GM20431 (cell line): ENCODE measurements around the gene PELI3.

ENCODE experiments used
- in situ Hi-C: fragments of 300-500 bp; cut with MseI, MboI; formaldehyde crosslinking; loops from one replicate; pipeline ENCODE4 v1.15.0; 2020; ENCODE audit warnings: low sequenced_read_pairs; ENCODE audit not compliant: unreplicated experiment

PELI3 gene

DNA sequence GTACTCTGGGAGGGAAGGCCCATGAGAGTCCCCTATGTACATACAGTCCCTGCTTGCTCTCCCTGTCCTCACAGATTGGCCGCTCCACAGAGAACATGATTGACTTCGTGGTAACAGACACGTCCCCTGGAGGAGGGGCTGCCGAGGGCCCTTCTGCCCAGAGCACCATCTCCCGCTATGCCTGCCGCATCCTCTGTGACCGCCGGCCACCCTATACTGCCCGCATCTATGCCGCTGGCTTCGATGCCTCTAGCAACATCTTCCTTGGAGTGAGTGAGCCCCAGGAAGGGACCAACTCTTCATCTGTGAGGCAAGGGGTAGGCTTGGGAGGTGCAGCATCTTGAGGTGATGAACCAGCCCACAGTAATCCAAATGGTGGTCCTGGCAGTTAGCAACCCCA lies 6.5 kb downstream of the PELI3 start:
- in situ Hi-C loops, result no loop called here

DNA sequence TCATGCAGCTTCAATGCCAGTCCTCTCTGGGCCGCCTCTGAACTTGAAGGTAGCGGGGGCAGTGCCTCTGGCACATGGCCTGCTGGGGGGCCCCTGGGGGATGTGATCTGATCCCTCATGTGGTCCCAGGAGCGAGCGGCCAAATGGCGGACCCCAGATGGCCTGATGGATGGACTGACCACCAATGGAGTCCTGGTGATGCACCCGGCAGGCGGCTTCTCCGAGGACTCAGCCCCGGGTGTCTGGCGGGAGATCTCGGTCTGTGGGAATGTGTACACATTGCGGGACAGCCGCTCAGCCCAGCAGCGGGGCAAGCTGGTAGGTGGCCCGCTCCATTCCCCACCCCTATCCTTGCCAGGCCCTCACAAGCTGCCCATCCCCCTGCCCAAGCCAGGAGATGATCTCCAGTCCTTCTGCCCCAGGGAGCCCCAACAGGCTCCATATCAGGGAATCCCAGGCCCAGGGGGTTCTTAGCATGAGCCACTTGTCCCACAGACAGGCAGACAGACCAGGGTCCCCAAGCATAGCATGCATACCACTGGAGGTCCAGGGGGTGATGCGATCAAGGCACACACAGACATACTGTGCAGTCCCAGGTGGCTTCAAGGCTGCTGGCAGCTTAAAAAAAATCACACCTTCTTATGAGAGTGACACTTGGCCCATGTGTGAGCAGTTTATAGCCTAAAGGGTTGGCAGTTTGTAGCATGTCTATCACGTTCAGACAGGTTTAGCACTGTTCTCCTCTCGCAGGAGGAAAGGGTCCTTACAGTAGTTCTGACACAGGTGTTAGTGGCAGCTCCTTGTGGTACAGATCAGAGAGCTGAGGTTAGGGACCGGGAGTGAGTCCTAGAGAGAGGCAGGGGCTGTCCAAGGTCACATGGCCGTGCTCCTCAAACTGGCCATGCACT lies 7.2 kb downstream of the PELI3 start:
- in situ Hi-C loops, result no loop called here

DNA sequence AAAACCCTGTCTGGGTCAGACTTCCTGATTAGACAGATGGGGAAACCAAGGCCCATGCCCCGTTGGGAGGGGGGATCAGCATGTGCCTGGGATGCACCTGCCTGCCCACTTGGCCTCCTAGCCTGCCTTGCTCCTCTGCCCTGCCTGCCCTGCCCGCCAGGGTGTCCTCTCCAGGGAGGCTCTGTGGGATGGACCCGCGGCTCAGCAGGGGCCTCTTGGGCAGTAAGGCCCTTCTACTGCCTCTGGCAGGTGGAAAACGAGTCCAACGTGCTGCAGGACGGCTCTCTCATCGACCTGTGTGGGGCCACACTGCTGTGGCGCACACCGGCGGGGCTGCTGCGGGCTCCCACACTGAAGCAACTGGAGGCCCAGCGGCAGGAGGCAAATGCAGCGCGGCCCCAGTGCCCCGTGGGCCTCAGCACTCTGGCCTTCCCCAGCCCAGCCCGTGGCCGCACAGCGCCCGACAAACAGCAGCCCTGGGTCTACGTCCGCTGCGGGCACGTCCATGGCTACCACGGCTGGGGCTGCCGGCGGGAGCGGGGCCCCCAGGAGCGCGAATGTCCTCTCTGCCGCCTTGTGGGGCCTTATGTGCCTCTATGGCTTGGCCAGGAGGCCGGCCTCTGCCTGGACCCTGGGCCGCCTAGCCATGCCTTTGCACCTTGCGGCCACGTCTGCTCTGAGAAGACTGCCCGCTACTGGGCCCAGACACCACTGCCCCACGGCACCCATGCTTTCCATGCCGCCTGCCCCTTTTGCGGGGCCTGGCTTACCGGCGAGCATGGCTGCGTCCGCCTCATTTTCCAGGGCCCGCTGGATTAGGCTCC lies 8.9 kb downstream of the PELI3 start:
- in situ Hi-C loops, result no loop called here

DNA sequence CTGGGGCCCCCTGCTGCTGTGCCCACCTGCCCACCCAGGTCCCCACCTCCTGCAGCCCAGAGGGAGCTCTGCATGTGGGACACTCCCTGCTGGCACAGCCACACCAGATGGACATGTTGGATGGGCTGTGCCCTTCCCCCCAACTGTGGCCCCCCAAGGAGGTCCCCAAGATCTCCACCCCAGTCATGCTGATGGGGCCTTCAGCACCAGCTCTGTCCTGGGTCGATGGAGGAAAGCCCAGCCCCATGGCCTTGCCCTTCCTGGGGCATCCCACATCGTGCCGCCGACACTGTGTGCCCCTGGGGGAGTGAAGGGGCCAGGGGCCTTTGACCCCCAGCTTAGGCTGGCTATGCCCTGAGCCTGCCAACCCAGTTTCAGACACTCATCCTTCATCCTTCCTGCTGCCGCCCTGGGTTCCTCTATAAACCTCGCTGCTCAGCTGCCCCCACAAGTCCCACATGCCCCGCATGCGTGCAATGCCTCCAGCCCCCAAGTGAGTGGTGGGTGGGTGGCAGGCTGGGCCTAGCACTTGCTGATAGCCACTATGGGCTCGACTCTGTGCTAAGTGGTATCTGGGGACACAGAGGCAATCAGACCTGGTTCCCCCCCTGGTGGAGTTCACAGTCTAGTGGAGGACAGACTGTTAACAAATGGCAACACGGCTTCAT lies 9.6 kb downstream of the PELI3 start:
- in situ Hi-C loops, result no loop called here

DNA sequence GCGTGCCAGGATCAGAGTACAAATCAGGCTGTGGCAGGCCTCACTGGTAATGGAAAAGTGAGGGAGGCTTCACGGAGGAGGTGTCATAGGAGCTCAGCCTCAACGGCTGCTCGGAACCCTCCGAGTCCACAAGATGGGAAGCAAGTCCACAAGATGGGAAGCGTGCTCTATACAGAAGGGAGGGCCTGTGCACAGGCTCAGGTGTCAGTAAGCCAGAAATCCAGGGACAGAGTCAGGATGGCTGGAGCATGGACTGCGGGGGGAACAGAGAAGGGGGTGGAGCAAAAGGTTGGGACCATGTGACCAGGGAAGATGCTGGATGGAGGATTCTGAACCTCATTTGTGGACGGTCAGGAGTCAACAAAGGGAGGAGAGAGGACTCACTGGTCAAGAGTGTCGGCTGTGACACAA lies 10.1 kb downstream of the PELI3 start:
- in situ Hi-C loops, result no loop called here

DNA sequence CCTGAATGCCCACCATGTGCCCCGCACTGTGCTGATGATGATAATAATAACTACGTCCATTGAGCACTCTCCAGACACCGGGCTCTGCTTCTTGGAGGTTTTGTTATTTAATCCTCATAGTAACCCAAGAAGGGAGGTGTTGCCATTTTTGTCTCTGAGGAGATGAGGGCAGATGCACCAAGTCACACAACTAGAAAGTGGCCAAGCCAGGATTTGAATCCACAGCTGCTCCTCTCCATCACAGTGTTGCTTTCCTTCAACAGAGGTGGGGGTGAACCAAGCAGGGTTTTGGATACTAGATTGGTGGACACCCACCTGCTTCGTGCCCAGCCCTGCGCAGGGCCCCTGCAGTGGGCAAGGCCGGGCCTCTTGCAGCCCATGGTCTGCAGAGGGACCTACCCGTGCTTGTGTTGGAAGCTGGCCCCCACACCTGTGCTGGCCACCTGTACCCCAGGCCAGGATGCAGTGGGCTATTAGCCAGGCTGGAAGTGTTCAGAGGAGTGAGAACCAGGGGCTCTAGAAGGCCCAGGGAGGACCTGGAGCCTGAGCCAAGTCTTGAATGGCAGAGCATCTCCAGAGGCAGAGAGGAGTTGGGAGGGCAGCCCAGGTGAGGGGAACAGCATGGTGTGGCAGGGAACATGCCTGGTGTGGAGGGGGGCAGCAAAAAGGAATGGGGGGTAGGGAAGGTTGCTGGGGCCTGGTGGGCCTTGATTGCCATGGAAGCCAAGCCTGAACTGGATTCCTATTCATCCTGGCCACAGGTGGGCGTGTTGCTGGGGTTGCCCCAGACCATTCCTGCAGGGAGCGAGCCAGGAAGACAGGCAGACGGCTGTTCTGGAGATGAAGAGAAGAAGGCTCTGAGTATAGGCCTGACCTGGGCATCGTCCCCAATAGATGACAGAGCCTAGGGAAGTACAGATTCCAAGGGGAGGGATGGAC lies 10.8 kb downstream of the PELI3 start:
- in situ Hi-C loops, result no loop called here

DNA sequence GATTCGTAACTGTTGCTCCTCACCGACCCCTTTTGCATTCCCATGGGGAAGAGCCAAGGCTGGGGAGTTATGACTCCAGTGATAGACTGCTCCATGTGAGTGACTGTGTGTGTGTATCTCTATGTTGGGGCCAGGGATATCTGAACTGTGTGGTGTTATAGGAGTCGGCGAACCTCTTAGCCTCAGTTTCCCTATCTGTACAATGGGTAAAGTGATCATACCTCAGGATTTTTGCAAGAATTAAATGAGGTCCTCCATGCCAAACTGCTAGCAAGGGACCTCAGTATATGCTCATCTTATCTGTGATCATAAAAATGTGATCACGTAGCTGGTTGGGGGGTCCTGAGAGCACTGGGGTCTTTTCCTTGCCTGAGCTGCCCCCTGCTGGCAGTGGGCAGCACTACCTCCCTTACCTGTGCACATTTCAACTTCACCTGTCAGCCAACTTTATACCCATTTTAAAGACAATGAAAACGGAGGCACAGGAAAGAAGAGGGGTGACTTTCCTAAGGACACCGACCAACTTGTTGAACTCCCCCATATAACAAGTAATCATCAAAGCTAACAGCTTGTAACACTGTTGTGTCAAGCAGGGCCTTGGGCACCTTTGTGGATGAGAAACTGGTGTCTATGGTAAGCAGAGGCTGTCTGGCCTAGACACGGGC lies 12.2 kb downstream of the PELI3 start:
- in situ Hi-C loops, result no loop called here

DNA sequence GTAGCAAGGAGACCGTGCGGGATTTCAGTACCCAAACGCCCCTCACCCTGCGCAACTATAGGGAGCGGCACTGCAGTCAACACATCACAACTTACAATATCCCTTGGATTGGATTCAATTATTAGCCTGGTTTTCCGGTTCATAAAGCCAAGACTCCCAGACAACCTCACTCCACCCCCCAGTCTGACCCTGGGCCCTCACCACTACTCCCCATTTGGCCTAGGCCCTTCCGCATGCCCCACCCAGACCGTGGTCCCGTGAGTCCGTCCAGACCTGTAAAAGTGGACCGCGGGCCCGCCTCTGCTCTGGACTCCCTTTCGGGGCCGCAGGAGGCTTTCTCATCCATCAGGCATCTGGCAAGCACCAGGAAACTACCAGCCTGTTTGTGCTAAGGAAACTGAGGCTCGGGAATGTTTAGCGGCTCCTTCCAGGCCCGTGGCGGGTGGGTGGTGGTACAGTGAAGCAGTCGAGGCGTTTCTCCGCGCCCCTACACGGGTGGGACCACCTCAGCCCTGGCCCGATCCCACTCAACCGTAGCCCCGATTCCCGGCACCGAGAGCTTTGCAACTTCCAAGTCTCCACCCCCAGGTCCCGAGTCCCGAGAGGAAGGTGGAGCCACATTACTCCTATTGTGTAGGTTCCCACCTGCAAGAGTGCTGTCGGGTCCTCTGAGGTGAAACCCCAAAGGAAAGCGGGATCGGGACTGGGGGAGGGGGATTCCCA lies 12.8 kb downstream of the PELI3 start:
- in situ Hi-C loops, result no loop called here

DNA sequence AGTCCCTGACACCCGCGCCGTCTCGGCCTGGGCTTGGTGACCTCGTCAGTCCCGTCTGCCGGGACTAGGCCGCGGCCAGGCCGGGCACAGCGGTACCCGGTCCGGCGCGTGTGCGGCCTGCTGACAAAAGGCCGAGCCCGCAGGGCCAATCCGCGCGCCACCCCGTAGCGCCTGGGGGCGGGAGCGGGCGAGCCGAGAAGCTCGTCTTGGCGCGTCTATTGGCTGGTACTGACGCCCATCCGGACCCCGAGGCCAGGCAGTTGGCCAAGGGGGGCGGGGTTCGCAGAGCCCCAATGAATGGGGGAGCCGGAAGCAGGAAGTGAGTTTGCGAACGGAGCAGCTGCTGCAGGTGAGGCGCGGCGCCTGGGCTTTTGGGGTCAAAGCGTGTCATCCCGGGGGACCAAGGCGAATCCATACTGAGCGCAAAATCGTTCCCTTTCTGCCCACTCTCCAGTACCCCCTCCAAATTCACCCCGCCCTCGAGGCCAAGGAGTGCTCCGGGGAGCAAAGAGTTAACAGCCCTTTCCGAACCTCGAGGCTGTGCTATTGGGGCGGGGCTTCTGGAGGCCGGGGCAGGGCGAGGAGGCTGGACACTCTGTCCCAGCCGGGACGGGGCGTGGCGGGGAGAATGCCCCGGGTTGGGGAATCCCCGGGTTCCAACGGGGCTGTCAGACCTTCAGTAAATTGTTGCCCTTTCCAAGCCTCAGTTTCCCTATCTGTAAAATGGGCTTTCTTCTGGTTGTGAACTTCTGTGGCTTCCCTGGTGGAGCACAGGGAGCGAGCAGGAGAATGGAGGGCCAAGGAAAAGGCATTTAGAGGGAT lies 13.6 kb downstream of the PELI3 start, which contains the start of gene DPP3:
TSS of gene DPP3 (plus strand) at position 318 of the 822 bp plus-strand sequence. CDS start 1,767 bp downstream, outside the sequence.
- in situ Hi-C loops, result no loop called here

DNA sequence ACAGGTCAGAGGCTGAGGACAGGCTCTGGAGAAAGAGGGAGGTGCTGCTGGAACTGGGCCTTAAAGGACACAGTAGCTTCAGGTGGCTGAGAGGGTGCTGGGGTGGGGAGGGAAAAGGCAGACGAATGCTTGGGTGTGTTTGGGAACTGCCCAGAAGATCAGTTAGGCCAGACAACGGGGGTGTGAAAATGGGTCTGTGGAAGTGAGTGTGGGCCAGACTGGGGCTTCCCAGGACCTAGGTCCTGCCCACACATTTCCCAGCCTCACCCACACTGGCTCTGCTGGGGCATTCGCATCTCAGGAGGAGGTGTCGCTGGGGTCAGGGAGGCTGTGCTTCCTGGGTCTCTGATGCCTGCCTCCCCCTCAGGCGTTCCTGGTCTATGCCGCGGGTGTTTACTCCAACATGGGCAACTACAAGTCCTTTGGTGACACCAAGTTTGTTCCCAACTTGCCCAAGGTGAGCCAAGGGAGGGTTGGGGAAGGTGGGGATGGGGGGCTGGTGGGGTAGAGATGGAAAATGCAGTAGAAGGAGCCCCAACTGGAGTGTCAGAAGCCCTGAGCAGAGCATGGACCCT lies 18.2 kb downstream of the PELI3 start:
- in situ Hi-C loops, result no loop called here

DNA sequence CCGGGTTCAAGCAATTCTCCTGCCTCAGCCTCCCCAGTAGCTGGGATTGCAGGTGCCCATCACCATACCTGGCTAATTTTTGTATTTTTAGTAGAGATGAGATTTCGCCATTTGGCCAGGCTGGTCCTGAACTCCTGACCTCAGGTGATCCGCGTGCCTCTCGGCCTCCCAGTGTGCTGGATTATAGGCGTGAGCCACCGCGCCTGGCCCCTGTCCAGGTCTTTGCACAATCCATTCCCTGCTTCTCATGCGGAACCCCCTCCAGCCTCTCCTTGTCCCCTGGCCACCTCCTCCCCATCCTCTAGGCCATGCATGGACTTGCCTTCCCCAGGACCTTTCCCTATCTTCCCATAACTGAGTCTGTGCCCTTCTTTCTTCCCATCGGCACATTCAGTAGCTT lies 22.3 kb downstream of the PELI3 start:
- in situ Hi-C loops, result no loop called here

DNA sequence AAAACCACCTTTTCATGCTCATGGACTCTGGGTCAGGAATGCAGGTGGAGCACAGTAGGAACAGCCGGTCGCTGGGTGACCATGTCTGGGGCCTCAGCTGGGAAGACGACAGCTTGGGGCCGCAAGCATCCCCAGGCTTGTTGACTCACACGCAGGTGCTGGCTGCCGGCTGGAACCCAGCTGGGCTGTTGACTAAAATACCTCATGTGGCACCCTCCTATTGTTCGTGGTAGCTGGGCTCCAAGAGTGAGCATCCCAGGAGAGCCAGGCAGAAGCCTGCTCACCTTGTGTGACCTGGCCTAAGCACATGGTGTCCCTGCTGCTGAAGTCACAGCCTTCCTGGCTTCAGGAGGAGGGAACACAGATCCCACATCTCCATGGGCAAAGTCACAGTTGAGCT lies 22.9 kb downstream of the PELI3 start:
- in situ Hi-C loops, result no loop called here

DNA sequence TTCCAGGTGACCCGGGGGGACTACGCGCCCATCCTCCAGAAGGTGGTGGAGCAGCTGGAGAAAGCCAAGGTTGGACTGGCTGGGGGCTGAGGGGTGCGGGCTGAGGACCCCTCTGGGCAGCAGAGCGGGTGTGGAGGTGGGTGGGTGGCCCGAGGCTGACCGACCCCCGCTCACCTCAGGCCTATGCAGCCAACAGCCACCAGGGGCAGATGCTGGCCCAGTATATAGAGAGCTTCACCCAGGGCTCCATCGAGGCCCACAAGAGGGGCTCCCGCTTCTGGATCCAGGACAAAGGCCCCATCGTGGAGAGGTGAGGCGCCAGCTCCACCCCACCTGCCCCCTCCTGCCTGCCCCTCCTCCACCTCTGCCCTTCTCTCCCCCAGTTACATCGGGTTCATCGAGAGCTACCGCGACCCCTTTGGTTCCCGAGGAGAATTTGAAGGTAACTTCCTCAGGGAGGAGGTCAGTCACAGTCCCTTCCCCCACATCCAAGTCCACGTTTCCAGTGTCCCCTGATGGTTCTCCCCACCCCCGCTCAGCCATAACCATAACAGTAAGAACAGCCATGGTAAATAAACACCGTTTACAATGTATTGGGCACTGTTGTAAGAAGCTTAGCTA lies 24.7 kb downstream of the PELI3 start:
- in situ Hi-C loops, result no loop called here

DNA sequence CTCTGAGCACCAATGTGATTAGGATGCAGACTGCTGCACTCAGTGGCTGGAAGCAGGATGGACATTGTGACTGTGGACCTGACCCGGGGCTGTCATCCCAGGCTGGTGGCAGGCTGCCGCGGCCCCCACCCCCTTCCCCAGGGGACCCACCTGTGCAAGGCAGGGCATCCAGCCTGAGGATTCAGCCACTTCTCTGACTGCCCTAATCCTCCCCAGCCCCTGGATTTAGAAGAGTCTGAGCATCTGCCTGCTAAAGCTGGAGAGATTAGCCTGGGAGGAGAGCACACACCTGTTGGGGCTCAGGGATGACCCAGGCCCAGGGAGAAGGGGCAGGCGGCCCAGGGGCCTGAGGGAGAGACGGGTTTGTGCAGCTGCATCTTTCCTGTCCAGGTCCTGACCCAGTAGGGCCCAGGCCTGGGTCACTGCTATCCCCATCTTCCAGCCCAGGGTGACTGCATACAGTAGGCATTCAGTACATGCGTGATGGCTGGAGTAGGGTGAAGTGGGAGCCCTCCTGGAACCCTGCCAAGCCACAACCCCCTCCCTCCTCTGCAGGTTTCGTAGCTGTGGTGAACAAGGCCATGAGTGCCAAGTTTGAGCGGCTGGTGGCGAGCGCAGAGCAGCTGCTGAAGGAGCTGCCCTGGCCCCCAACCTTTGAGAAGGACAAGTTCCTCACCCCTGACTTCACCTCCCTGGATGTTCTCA lies 25.6 kb downstream of the PELI3 start:
- in situ Hi-C loops, result no loop called here

DNA sequence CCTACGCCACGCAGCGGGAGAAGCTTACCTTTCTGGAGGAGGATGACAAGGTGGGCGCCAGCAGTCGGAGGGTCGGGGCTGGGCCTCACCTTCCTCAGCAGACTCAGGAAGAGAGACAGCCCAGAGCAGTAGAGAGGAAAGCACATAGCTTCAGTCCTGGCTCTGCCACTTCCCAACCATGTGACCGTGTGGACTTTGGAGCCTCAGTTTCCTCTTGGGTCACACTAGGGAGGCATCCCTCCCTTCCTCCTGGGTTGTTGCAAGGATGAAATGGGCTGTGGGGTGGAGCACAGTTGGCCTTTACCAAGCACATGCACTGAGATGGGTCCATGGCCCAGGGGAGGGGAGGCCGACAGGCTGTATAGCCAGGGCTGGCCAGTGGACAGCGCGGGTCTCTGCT lies 26.4 kb downstream of the PELI3 start:
- in situ Hi-C loops, result no loop called here

DNA sequence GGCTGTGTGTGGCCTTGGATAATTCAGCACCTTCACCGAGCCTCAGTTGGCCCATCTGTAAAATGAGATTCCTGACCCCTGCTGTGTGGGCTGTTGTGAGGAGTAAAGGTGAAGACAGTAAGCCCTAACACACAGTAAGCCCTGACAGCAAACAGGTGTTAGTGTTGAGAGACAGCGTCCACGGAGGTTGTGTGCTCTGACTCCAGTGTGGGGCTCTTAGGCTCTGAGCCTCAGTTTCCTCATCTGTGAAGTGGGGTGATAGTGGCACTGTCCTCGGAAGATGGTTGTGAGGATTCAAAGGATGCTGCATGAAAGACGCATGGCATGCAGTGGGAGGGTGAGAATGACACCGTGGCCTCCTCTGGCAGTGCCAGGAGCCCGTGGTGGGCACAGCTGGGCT lies 27.8 kb downstream of the PELI3 start:
- in situ Hi-C loops, result no loop called here
